GM21723 (cell line): Measurements from ENCODE around the gene TRIM15.

ENCODE experiments used
- ATAC-seq: cut with Tn5 transposase; IDR thresholded peaks from one replicate; pipeline ENCODE4 v1.9.1; 2021; ENCODE audit warnings: mild to moderate bottlenecking, moderate library complexity; ENCODE audit not compliant: unreplicated experiment

The TRIM15 gene

DNA sequence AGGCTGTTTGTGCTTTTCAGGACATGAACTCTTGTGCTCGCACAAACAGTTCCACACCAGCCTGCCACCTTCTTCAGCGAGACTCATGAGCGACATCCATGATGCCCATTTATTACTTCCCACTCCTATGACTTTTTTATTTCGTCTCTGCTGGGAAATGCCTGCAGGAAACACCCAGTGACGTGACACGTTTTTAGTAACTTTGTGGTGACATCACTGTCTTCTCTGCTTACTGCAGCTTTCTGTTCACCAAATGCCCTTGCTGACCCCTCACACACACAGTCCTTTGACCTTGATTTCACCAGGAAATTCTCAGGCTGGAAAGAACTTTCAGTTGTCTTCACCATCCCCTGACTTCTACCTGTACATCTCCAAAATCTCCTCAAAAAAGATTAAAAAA is 18.5 kb upstream of the TRIM15 start:
- no peak for ATAC-seq

GRCh38 chr6:30145818-30146217 is 17.5 kb upstream of the TRIM15 start:
- no peak for ATAC-seq

DNA sequence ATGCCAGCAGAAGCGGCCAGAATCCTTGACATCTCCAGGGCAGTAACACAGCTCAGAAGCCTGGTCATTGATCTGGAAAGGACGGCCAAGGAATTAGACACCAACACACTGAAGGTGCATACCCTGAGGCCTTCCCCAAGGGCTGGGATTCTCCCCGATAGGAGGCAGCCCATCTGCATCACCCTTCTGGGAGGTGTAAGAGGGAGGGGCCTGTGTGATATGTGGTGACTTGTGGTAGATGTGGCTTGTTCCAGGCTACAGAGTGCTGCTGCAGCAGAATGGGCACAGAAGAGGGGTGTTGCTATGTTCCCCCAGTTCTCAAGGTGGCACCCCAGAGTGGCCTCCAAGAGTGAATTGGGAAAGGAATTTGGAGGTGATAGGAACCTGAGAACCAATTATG is 16.2 kb upstream of the TRIM15 start:
- ATAC-seq = no peak

DNA sequence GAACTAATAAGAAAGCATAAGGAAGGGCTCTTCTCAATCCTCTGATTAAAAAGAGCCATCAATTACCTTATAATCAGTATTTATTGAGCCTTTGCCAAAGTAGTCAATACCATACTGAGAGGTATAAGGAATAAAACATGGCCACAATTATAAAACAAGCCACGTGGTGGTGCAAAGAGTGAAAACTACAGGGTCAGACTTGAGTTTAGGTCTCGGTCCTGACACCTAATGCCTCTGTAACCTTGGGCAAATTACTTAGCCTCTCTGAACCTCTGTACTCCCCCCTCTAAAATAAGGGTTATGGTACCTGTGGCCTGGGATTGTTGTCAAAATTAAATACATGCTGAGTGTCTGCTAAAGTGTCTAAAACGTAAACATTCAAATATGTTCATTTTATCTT is 14.1 kb upstream of the TRIM15 start:
- ATAC-seq = no peak

GRCh38 chr6:30149858-30150550 is 13.3 kb upstream of the TRIM15 start:
- no peak for ATAC-seq

DNA sequence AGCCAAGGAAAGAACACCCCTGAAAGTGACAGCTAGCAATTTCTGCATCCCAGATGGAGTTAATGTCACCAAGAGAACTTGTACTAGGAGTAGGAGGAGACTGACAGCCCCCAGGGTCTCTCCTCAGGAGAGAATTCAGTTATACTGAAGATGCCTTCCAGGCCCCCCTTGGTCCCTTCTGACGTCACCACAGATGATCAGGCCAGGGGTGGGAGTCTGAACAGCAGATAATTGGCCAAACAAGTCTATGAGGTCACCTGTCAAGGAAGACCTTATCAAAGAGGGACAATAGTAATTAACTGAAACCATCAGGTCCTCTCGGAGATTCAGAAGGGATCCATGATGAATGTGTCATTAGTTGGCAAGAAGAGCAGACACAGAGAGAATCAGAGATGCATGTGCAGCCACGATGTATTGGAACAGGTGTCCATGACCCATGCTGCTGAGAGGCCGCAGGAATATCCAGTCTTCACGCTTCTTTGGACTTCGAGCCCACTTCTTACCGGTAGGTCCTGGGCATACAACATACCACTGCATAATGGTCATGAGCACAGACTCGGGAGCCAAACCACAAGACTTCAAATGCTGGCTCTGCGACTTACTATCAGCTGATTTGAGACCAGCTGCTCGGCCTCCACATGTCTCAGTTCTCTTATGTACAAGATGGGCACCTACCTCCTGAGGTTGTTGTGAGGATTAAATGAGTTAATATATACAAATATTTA is 12.5 kb upstream of the TRIM15 start:
- ATAC-seq = no peak

DNA sequence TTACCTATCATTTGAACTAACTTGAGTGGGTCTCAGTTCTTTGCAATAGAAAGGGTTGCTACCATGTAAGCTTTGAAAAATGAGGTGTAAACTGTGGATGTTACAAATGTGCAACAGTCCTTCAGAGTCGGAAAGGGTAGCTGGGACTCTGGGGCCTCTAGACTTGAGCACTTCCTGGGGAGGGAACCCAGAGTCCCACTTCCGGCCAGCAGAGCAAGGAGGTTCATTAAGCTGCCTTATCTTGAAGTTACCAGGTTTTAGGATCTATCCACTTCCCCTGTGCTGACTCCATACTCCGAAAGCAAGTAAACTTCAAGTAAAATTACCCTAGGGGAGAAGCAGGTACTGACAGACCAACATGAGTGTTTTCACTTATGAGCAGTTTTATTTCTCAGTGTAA is 11.8 kb upstream of the TRIM15 start:
- no peak for ATAC-seq

DNA sequence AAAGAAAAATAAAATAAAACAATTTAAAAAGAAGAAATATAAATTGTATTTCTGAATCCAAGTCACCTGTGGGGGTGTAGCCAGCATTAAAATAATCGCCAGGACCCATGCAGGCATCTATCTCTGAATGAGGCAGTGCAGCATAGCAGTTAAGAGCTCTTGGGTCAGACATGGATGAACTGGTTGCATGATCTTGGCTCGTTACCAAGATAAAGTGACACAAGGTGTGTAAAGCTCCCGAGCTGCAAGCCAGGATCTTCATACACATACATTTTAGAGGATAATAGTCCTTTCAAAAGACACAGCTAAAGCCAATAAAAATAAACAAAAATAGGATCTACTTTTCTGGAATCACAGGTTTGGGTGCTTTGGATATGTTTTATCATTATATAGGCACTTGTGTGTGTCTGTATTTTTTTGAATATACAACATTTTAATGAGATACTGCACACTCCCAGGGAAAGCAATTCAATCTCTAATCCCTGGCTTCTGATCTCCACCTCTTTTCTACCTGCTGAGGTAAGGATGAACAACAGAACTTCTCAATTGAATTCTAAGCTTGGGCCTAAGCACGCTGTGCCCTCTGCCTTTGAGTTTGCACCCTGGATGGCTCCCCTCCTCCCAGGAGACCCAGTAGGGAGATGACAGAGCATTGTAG is 11.2 kb upstream of the TRIM15 start:
- ATAC-seq = no peak

DNA sequence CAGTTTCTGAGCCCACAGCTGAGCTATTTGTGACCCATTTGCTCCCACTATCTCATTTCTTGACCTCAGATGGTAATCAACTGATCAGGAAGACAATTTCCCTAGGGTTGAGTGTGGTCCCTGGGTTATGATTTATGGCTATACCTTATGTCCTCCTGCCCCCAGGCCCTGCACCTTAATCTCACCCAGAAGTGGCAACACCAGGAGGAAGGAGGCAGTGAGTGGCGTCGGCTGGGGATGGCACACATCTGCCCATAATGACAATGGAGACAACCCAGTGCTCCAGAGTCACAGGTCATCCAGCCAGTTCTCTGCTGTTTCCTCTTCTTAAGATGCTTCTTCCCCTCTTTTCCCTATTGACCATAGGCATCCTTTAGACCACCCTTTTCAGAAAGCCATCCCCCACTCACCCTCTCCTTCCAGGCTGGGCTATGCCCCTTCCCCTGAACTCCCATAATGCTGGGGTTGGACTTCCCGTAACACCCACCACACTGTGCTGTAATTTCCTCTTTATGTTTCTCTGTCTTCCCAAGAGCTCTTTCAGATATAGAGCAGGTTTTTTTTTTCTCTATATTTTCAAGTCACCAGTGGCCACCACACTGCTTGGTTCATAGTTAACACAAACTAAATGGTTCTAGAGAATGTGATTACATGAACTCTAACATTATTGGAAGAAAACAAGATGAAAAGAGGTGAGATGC is 10.3 kb upstream of the TRIM15 start:
- no peak for ATAC-seq

DNA sequence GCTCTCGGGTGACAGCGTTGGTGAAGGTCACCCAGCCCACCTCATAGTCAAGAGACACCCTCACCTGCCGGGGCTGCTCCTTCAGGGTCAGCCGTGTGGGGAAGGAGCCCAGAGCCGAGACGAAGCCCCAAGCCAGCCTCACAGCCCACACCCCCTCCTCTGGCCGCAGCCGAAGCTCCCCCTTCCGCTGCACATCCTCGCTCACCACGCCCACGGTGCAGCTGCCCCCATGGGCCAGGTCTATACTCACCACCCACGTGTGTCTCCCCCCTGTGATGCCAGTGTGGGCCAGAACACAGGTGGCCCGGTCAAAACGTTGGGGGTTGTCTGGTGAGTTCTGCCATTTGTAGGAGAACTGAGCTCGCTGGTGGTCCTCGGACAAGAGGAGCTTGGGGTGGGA is 9.3 kb upstream of the TRIM15 start:
- ATAC-seq = no peak

GRCh38 chr6:30154709-30155519 is 8.4 kb upstream of the TRIM15 start:
- no peak for ATAC-seq

- ATAC-seq = no peak
Measured at GRCh38 chr6:30155520-30156261, 7.7 kb upstream of the TRIM15 start.

DNA sequence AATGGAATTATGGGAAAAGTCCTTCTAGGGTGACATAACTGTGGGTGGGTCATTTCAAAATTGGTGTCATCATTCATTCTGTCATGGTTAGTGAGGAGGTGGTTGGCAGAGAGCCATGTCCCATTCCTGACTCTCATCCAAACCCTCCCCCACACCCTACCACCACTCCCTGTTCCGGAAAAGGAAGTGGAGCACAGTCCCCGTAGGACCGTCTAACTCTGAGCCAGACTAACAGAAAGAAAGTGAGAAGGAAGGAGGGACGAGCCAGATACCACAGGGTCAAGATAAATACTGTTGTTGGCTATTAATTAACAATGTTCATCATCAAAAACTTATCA is 7.1 kb upstream of the TRIM15 start:
- ATAC-seq = no peak

- no peak for ATAC-seq
Measured at GRCh38 chr6:30156774-30157173, 6.6 kb upstream of the TRIM15 start.

- ATAC-seq = no peak
Measured at GRCh38 chr6:30157581-30157980, 5.8 kb upstream of the TRIM15 start.

- no peak for ATAC-seq
Measured at GRCh38 chr6:30157999-30158398, 5.3 kb upstream of the TRIM15 start.

DNA sequence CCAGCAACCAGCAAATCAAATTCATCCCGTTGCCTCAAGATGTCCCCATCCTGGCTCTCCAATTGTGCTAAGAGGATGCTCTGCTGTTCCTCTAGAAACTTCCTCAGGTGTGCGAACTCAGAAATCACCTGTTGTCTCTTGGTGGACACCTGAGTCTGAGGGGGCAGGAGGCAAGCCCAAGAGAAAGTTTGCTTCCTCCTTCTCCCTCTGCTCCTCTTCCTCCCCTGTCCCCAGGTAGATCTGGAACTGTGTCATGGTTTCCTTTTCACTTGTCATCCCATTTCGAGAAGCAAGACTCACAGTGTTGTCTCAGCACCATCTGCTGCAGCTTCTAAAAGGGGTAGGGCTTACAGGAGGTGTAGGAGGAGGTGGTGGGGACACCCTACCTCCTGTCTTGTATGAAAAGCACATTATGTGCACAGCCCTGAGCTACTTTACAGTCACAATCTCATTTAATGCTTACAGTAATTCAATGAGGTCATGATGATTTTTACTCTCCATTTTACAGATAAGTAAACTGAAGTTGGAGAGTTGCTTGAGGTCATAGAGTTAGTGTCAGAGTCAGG is 4.8 kb upstream of the TRIM15 start:
- no peak for ATAC-seq

- no peak for ATAC-seq
Measured at GRCh38 chr6:30160008-30160784, 3.1 kb upstream of the TRIM15 start.
